Endodermal cell (in vitro differentiated cells): ENCODE data around the gene ETV7. TPM values are rescaled to one million over a fixed set of nuclear protein-coding genes. Genes with fewer than 3 reads are reported as not detected.

Experiments used
- DNase-seq: peaks from one replicate; pipeline ENCODE4 v3.0.0-alpha.2; 2017
- H3K27ac ChIP-seq: 2 replicates; pipeline ENCODE4 v1.5.1; 2013; ENCODE audit warnings: mild to moderate bottlenecking, low read depth, low read length, moderate library complexity
- H3K27me3 ChIP-seq: 2 replicates; pipeline ENCODE4 v1.6.1; 2013; ENCODE audit warnings: mild to moderate bottlenecking, low read length, moderate library complexity; ENCODE audit not compliant: insufficient read depth, control insufficient read depth, poor library complexity, severe bottlenecking
- H3K36me3 ChIP-seq: 2 replicates; pipeline ENCODE4 v1.7.0; 2013; ENCODE audit warnings: mild to moderate bottlenecking, low read length, moderate library complexity; ENCODE audit not compliant: control insufficient read depth, insufficient read depth
- H3K4me1 ChIP-seq: one replicate; pipeline ENCODE4 v1.7.0; 2013; ENCODE audit warnings: low read length; ENCODE audit not compliant: control insufficient read depth, insufficient read depth
- H3K4me3 ChIP-seq: 2 replicates; pipeline ENCODE4 v1.5.1; 2013; ENCODE audit warnings: mild to moderate bottlenecking, low read length, moderate library complexity
- H3K9ac ChIP-seq: 2 replicates; pipeline ENCODE4 v1.6.1; 2013; ENCODE audit warnings: mild to moderate bottlenecking, low read length, moderate library complexity; ENCODE audit not compliant: poor library complexity, severe bottlenecking; ENCODE audit errors: extremely low read depth
- H3K9me3 ChIP-seq: 2 replicates; pipeline ENCODE4 v1.6.1; 2013; ENCODE audit warnings: mild to moderate bottlenecking, low read length, moderate library complexity; ENCODE audit not compliant: control insufficient read depth
- H3K27ac Mint-ChIP-seq: 2 replicates; pipeline ENCODE4 v1.8.0; 2020; ENCODE audit warnings: mixed read lengths
- H3K27me3 Mint-ChIP-seq: 2 replicates; pipeline ENCODE4 v1.8.0; 2021; ENCODE audit warnings: mild to moderate bottlenecking, mixed read lengths; ENCODE audit not compliant: insufficient read depth
- H3K36me3 Mint-ChIP-seq: 2 replicates; pipeline ENCODE4 v1.8.0; 2020; ENCODE audit warnings: low read depth, mixed read lengths
- H3K4me1 Mint-ChIP-seq: 2 replicates; pipeline ENCODE4 v1.8.0; 2020; ENCODE audit warnings: mixed read lengths
- H3K4me3 Mint-ChIP-seq: 2 replicates; pipeline ENCODE4 v1.8.0; 2020; ENCODE audit warnings: mild to moderate bottlenecking, moderate library complexity, mixed read lengths
- H3K9me3 Mint-ChIP-seq: 2 replicates; pipeline ENCODE4 v1.8.0; 2020; ENCODE audit warnings: mild to moderate bottlenecking, mixed read lengths
- WGBS, 2 experiments: methylation state at CpG; one replicate each; pipeline versions ENCODE4 v1.1.5 to v1.1.7; 2013; ENCODE audit warnings: missing lambda C conversion rate in 2 of 2, mixed read lengths in 1 of 2; ENCODE audit not compliant: insufficient coverage in 1 of 2, insufficient read length in 1 of 2; 5-methylcytosine and 5-hydroxymethylcytosine counted together
- total RNA-seq, 2 donors: library from RNA; stranded (reverse); fragmentation: NEBNext Ultra II Directional in 1 of 2; extraction: Animal tissue kit (Norgen Biotek cat#: 25700) in 1 of 2; gene quantifications; 2 replicates in 1 of 2; 3 replicates in 1 of 2; pipeline ENCODE4 v1.2.1, GENCODE V29; 2021
- TF ChIP-seq, protein P1 (sequence below): fragments of 200-600 bp; sonication (generic); conservative IDR thresholded peaks from 2 replicates; pipeline ENCODE4 v1.5.0; 2021; ENCODE audit warnings: antibody characterized with exemption, mild to moderate bottlenecking

The ETV7 gene
- total RNA-seq, 2 donors from 2014 or later = 0.42 TPM

DNA sequence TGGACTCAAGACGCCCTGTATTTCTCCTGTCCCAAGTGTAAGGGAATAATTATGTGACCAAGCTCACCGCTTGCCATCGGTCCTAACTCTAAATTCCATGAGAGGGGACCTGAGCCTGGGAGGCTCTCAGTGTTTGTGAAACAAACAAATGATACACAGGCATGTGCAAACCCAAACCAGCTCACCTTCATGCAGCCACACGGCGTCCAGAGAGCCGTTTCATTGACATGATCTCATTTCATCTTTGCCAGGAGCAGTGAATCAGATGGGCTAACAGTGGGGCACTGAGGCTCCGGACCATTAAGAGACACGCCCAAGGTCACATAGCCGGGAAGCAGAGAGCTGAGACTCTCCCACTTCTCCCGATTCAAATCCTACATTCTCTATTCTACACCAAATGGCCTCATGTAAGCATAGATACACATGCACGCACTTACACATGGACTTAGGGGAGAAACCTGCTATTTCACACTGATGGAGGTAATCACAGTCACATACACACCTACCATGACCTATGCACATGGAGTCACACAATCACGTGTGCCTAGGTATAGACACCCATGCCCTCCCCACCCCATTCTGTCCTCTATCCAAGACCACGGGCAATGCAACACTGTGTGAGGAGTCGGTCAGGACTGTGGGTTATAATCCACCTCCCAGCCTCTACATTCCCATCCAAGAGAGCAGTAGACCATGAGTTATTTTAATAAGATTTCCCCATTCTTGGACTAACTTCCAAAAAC, 51.8 kb downstream of the ETV7 start:
- 91 to 96% methylated on average over 9 to 14 of the region's 14 CpGs for WGBS, 2 experiments
- no peaks in the 10 kb centered on the region for H3K36me3 ChIP-seq
- Mint-ChIP-seq H3K36me3 (no peaks in the 10 kb centered on the region), H3K4me3 (no peak overlapping the region), H3K27ac (no peak overlapping the region), H3K27me3 (peaks cover 34% of the 10 kb centered on the region), H3K9me3 (no peaks in the 10 kb centered on the region), H3K4me1 (peaks cover 14% of the 10 kb centered on the region)
- peak; percentile 24 for DNase-seq
- H3K27ac ChIP-seq = no peak overlapping the region
- TF ChIP-seq, protein P1, sequence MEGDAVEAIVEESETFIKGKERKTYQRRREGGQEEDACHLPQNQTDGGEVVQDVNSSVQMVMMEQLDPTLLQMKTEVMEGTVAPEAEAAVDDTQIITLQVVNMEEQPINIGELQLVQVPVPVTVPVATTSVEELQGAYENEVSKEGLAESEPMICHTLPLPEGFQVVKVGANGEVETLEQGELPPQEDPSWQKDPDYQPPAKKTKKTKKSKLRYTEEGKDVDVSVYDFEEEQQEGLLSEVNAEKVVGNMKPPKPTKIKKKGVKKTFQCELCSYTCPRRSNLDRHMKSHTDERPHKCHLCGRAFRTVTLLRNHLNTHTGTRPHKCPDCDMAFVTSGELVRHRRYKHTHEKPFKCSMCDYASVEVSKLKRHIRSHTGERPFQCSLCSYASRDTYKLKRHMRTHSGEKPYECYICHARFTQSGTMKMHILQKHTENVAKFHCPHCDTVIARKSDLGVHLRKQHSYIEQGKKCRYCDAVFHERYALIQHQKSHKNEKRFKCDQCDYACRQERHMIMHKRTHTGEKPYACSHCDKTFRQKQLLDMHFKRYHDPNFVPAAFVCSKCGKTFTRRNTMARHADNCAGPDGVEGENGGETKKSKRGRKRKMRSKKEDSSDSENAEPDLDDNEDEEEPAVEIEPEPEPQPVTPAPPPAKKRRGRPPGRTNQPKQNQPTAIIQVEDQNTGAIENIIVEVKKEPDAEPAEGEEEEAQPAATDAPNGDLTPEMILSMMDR = no peak
- H3K4me3 ChIP-seq = no peak overlapping the region
- H3K9ac ChIP-seq = no peak overlapping the region
- no peaks in the 10 kb centered on the region for H3K9me3 ChIP-seq
- peaks cover 3% of the 10 kb centered on the region for H3K4me1 ChIP-seq
- H3K27me3 ChIP-seq = peaks cover 30% of the 10 kb centered on the region

DNA sequence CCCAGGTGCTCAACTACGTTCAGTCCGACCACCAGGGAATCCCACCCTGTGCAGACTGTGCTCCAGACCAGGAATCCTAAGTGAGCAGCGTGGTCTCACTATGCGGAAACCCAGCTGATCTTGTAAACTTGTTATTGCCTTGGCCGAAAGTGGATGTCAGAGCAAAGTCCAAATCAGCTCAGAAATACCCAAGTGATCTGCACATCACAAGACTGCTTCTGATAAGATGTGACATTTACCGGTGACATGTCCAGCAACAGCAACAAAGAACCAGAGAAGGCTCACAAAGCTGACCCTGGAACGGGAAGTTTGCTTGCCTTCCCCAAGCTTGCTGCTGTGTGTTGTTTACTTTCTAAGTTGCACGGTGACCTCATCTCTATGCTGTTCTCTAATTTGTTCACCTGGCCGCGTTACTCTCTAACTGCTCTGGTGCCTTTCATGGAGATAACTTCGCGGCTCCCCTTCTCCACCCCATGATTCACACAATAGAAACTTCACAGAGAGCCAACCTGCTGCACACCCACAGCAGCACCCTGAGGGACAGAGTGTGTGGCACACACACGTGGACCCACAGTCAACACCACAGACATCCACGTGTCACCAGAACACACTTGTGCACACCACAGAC, 52.5 kb downstream of the ETV7 start:
- Histone ChIP-seq H3K9me3 (no peaks in the 10 kb centered on the region), H3K36me3 (no peaks in the 10 kb centered on the region), H3K4me3 (no peak overlapping the region), H3K4me1 (no peaks in the 10 kb centered on the region), H3K9ac (no peak overlapping the region), H3K27ac (no peak overlapping the region), H3K27me3 (peaks cover 23% of the 10 kb centered on the region)
- H3K27me3 Mint-ChIP-seq = peaks cover 27% of the 10 kb centered on the region
- DNase-seq = peak; percentile 38
- H3K4me1 Mint-ChIP-seq = peaks cover 10% of the 10 kb centered on the region
- H3K9me3 Mint-ChIP-seq = no peaks in the 10 kb centered on the region
- no peak overlapping the region for H3K27ac Mint-ChIP-seq
- TF ChIP-seq, protein P1 = no peak
- 92 to 96% methylated on average over 11 to 14 of the region's 14 CpGs for WGBS, 2 experiments
- no peak overlapping the region for H3K4me3 Mint-ChIP-seq
- H3K36me3 Mint-ChIP-seq = no peaks in the 10 kb centered on the region

DNA sequence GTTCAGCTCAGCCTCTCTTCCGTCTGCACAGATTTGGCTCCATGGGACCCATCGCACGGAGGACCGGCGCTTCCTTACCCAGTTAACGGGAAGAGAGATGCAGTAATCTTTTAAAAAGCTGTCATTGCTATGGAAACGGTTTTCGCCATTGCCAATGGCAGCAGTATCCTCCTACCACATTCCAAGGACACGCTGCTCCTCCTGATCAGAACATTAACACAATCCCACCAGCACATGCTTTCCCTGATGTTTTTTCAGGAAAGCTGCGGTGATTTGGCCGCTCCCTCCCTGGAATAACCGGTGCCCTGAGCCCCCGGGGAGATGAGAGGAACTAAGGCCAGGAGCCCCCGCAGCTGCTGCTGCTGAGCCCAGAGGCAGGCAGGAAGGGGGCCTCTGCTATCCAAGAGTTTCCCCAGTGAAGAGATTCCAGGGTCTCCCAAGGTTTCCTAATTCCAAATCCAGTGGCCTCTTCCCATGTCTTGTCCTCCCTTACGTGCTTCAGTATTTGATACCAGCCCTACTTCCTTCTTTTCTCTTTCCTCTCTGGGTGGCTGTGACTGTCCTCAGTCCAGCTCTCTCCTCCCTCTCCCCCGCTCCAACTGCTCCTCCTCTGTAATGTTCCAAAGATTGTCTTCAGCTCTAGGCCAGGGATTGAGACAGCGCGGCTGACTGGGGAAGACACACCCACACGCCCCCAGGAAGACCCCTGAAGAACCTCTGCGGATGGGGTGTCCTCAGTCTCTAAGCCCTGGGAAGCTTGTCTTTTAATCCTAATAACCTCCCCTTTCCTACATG, 53.3 kb downstream of the ETV7 start:
- H3K9me3 Mint-ChIP-seq = no peaks in the 10 kb centered on the region
- no peak overlapping the region for H3K27ac Mint-ChIP-seq
- Histone ChIP-seq H3K9me3 (no peaks in the 10 kb centered on the region), H3K27ac (no peak overlapping the region), H3K4me3 (no peak overlapping the region), H3K4me1 (no peaks in the 10 kb centered on the region), H3K27me3 (peaks cover 14% of the 10 kb centered on the region), H3K36me3 (no peaks in the 10 kb centered on the region), H3K9ac (no peak overlapping the region)
- 54 to 71% methylated on average over 10 to 20 of the region's 20 CpGs for WGBS, 2 experiments
- peaks cover 10% of the 10 kb centered on the region for H3K4me1 Mint-ChIP-seq
- no peak overlapping the region for H3K4me3 Mint-ChIP-seq
- H3K36me3 Mint-ChIP-seq = no peaks in the 10 kb centered on the region
- TF ChIP-seq, protein P1 = no peak
- peak; percentile 53 for DNase-seq
- peaks cover 19% of the 10 kb centered on the region for H3K27me3 Mint-ChIP-seq
